Kidney tubule cell (primary cell): ENCODE data around the gene CLEC3A.
A peak's percentile ranks its signal among the peaks of the same experiment; 100 is the strongest.
"Not testable (repeated sequence)": the region's sequence is repeated elsewhere in the genome, so short reads cannot be mapped to it uniquely, and the experiment has no call there.

Experiments used
- DNase-seq: peaks from one replicate; pipeline ENCODE4 v3.0.0-alpha.2; 2018; ENCODE audit warnings: low spot score

Gene CLEC3A

DNA sequence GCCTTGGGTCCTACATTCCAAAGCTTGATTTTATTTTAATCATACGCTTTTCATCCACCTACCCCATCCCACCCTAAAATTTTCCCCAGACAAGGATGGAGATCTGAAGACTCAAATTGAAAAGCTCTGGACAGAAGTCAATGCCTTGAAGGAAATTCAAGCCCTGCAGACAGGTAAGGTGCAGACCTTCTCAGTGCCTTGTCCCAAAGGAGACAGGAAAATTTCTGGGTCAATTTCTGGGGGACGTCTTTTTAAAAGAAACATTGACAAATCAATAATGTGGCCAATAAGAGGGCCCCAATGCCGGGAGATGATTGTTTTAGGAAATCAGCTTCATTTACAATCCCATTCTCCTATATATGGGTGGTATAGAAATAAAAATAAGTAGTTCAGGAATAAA, 5.7 kb downstream of the CLEC3A start:
- DNase-seq = no peak

DNA sequence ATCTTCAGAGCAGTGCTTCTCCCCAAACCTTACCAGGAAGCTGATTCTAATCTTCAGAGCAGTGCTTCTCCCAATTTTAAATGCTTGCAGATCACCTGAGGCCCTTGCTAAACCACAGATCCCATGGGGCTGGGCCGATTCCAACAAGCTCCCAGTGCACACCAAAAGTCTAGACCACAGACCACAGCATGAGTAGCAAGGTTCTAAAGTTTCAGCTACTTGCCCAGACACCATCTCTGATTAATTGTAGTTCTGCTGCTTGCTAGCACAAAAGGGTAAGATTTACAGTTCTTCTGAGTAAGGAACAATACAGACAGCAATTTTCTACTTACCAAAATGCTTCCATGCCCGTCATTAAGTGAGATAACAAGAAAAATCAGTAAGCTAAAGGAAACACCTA, 12.2 kb downstream of the CLEC3A start:
- no peak for DNase-seq

DNA sequence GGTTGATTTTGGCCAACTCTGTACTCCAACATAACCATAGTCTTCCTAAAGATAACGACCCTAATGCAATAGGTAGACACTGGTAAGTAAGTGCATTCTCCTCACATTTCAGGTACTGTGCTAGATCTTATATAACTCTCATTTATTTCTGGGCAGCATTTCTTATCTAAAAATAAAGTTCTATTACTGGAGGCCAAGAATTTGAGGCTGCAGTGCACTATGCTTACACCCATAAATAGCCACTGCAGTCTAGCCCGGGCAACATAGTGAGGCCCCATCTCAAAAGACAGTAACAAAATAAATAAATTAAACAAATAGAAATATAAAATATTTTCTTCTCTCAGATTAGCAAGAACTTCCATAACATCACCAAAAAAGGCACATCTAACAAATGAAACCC, 12.7 kb downstream of the CLEC3A start:
- no peak for DNase-seq

DNA sequence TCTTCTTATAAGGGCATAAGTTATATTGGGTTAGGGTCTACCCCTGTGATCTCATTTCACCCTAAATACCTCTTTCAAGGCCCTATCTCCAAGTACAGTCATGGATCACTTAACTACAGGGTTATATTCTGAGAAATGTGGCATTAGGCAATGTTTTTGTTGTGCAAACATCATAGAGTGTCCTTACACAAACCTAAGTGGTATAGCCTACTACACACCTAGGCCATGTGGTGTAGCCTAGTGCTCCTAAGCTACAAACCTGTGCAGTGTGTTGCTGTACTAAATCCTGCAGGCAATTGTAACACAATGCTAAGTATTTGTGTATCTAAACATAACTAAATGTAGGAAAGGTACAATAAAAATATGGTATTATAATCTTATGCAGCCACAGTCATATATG, 18.0 kb downstream of the CLEC3A start:
- DNase-seq = no peak

DNA sequence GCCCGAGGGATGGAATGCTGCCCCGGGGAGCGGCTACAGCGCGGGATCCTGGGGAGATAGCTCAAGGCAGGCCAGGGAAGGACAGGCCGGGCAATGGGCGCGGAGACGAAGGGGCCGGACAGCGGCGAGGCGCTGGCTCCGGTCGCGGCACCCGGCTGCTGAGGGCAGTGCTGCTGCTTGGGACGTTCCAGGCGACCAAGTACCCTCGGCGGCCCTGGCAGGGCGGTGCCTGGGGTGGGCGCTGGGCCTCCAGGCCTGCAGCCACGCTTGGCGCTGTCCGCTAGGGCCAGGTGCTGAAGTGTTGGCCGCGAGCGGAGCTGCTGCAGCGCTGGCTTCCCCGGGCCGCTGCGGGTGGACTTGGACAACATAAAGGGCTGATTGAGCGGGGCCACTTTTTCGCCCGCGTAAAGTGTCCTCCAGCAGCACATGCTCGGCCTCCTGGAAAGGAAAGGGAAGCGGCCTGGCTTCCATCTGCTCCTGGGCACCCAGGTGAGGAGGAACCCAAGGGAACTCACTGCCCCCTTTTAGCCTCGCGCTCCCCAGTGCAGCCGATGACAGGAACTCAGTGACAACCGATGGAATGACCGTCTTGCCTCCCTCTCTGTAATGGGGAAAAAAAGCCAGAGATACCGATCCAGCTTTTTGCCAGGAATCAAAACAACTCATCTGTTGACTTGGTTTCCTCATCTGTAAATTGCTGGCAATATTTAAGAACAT, 23.7 kb downstream of the CLEC3A start:
- DNase-seq = peak; percentile 70

DNA sequence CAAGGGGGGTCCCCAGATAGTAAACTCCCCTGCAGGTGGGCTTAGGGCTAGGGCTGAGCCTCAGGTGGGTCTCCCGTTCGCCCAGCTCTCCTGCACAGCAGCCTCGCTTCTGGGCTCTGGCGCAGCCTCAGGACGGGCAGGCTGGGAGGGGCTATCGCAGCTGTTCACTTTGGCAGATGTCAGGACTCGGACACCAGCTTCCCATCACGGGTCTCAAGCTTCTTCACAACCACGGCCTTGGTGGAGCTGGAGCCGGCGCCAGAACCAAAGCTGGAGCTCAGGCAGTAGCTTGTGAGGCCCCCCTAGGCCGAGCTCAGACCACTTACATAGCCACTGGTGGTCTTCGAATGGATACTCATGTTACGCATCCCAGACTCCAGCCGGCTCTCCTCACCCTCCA, 26.0 kb downstream of the CLEC3A start:
- DNase-seq = no peak

DNA sequence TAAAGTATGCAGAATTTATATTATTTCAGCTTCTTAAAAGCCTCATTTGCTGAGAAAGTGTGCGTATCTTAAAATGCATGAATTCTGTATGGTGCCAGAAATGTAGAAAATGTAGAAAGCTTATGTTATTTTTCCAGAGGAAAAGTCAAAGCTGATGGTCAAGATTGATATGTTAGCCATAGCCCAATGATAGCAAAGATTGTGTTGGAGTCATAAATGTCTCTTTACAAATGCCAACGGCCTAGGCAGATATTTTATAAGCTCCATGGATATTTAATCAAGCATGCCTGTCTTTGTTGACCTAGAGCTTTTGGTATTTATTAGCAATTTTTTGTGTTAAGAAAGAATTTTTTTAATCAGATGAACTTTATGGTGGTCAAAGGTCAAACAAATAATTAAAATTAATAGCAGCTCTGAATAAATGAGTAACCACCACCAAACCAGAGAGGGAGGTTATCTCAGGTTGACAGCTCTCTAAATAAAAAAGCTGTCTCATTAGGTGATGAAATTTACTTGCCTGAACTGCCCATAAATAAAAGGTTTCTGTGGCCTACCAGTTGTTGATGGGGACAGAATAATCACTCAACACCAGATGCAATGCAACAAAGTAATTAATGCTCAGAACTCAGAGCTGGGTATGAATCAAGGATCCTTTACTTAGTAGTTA, 28.5 kb downstream of the CLEC3A start:
- DNase-seq = no peak

DNA sequence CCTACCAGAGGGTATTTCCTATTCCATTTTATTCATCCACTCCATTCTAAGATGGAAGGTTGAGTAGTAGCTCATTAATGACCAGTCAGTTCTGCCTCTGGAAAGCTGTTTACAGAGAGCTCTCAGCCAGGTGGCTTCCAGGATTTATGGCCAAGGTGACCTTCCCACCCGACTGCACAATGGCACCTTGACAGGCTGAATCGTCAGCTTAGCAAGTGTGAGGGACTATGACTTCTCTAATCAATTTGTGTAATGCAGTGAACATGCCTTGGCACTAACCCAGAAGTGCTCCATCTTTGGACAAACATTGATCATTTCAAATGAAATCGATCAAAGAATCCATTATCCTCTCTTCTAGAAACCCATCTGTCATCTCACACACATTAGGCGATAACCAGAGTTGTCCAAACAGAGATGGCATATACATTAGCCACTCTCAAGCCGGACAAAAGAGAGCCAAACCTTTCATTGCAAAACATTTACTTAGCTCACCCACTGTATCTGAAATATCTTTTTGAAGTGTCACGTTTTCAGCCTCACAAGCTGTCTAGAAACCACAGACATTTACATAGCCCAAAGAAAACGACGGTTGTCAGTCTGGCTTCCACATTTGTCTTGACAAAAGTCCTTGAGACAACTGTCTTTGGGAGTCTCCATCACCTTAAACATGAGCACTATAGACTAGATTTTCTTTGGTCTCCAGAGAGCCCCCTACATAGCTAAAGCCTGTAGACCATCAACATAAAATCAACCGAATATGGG, 35.6 kb downstream of the CLEC3A start:
- DNase-seq = no peak

DNA sequence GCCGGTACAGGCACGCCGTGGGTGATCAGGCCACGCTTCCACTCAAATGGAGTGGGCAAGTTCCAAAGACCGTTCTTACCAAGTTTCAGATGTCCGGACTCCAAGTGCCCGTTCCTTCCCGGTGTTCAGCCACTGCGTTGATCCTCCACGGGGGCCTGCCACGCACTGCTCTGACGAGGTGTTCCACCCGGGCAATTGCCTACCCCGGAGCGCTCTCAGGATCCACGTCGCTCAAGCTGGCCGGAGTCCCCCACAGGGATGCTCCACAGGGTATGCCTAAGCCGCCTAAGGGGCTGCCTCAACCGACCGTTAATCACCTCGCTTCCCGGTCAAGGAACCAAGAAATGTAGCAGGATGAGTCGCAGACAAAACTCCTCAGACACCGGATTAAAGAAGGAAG, 37.5 kb downstream of the CLEC3A start:
- not testable (repeated sequence) for DNase-seq

DNA sequence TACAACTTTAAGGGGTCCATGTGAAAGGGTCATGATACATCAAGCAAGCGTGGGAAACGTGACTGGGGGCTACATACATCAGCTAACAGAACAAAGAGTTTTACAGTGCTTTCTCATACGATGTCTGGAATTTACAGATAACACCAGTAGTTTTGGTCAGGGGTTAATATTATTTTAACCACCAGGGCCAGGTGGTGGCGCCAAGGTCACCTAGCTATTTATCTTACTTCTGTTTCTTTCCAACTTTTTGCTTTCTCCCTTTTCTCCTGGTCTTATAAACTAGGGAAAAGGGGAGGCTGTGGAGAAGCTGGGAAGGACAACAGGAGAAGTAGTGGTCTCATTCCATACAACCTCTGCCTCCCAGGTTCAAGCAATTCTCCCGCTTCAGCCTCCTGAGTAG, 37.9 kb downstream of the CLEC3A start:
- no peak for DNase-seq

DNA sequence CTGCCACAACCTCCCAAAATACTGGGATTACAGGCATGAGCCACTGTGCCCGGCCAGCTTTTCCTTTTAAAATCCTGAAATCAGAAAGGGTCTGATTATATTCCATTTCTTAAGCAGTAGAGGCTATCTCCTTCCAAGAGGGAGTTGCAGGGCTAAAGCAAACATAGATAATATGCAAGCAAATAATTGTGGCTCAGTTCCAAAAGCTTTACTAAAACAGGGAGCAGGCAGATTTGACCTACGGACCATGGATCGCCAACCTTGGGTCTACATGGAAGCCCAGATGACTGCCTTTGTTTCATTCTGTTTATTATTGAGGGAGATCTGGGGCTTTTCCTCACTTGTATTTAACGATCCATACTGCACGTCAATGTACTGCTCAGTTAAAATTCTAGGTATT, 38.5 kb downstream of the CLEC3A start:
- no peak for DNase-seq

DNA sequence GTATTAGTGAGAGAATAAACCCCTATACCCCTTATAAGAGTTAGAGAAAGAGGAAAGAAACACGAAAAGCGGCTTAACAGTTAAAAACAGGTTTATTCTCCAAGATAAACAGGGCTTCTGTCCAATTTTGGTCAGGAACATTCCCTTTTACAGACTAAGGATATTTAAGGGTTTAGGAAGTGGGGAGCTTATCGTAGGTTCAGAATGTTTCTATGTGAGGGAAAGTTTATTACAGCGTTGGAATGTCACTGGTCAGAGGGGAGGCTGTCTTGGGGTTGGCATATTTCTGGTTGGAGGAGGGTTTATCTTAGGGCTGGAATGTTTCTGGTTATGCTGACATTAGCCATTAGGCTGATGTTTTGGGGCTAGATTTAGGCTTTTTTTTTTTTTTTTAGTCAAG, 43.0 kb downstream of the CLEC3A start:
- DNase-seq = no peak

DNA sequence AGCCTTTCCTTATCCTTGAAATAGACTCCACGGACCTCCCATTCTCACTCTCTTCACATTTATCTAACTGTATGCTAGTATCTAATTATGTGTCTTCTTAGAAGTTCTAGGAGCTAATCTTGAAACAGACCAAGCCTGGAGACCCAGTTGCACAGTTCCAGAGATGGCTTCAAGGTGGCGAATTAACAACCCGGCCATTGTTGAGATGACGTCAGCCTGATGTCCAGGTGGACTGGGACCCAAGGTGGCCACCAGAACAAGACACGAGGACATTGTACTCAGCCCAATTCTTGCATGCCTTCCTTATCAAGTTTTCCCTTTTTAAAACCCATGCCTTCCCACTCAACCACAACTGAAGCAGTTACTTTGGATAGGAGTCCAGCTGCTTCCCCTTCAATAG, 47.6 kb downstream of the CLEC3A start:
- no peak for DNase-seq

DNA sequence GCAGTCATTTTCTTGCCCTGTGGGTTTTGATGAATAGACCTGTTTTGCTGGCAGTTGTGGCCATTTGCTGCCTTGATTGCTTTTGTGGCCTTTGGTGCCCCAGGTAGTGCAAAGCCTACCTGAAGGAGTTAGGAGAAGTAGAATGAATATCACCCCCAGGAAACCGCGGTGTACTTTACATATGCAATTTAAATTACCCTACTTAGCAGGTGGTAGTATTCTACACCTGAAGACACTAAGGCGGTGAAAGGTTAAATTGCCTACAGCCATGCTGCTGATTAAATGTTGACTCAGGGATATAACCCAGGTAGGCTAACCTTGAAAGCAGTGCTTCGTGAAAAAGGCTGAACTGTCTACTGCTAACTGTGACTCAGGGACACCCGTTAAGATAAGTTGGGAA, 49.9 kb downstream of the CLEC3A start:
- no peak for DNase-seq

DNA sequence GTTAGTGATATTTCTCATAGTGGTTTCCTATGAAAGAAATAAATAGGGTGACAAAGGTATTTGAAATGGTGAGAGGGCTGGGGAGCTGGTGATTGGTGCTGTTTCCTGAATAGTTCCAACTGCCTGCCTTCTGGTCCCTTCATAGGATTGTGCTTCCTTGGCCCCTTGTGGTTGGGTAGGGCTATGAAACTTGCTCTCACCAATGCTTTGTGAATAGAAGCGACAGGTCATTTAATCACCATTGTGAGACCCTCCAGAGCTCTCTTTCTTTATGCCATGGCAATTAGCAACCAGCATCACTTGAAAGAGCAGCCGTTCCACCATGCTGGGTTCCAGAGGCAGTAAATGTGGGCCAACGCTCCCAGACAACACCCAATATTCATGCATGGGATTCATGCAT, 53.5 kb downstream of the CLEC3A start:
- DNase-seq = no peak

DNA sequence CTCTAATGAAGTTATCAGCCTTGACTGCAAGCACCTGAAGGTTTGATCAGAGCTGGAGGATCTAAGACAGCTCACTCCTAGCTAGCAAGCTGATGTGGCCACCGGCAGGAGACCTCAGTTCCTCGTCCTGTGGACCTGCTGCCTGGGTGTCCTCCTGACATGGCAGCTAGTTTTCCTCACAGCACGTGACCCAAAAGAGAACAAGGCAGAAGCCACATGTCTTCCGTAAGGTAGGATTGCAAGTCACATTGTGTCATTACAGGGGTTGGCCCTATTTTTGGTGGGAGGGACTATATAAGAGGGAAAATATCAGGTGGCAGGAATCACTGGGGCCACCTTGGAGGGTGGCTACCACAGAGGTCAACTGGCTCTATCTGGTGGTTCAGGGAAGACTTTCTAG, 59.0 kb downstream of the CLEC3A start:
- no peak for DNase-seq
